Measurements from ENCODE around the gene ANO3.

DNA sequence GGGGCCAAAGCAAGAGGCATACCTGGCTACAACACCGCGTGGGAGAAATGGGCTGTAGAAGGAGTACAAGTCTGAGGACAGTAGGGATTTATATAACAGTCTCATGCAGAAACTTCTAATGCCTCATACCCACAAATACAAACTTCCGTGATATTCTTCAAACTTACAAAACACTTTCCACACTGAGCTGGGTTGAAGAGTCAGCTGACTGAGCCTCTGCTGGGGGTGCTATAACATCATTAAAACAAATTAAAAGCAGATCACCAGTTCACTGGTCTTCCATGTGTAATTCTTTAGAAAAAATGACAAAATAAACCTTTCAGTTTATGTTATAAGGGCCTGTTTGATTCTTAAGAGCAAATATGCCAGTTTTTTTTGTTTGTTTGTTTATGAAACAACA, 148.1 kb downstream of the ANO3 start:
- TF ChIP-seq, protein P1, sequence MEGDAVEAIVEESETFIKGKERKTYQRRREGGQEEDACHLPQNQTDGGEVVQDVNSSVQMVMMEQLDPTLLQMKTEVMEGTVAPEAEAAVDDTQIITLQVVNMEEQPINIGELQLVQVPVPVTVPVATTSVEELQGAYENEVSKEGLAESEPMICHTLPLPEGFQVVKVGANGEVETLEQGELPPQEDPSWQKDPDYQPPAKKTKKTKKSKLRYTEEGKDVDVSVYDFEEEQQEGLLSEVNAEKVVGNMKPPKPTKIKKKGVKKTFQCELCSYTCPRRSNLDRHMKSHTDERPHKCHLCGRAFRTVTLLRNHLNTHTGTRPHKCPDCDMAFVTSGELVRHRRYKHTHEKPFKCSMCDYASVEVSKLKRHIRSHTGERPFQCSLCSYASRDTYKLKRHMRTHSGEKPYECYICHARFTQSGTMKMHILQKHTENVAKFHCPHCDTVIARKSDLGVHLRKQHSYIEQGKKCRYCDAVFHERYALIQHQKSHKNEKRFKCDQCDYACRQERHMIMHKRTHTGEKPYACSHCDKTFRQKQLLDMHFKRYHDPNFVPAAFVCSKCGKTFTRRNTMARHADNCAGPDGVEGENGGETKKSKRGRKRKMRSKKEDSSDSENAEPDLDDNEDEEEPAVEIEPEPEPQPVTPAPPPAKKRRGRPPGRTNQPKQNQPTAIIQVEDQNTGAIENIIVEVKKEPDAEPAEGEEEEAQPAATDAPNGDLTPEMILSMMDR (IDR thresholded peaks at IDR 0.05), result no peak
- TF ChIP-seq POLR2A (IDR thresholded peaks at IDR 0.05), result no peak
